GM10248 (cell line): ENCODE measurements around the gene MAD2L1BP.

ENCODE experiments used
- CTCF ChIA-PET: fragments of 300-600 bp; sonication (Branson Sonifier 250); formaldehyde crosslinking; extraction: SDS; loops from one replicate; lab custom pipeline; 2021; ENCODE audit warnings: antibody characterized with exemption; lab: Yijun Ruan, JAX
- POLR2A ChIA-PET: fragments of 350-650 bp; sonication (Branson Sonifier 250); formaldehyde crosslinking; extraction: SDS; loops from one replicate; lab custom pipeline; 2020; ENCODE audit warnings: antibody characterized with exemption; lab: Yijun Ruan, JAX
- DNase-seq: peaks from one replicate; pipeline ENCODE4 v3.0.0; 2012; ENCODE audit errors: extremely low spot score
- CTCF ChIP-seq: IDR thresholded peaks from 2 replicates; pipeline ENCODE4 v1.5.1; 2012; ENCODE audit warnings: mild to moderate bottlenecking, low read depth; ENCODE audit errors: extremely low read depth, missing control alignments, control extremely low read depth

The MAD2L1BP gene

GRCh38 chr6:43623880-43624785 lies 11.5 kb upstream of the MAD2L1BP start:
- POLR2A ChIA-PET: no interaction called here
- TF ChIP-seq CTCF: no peak
- no peak for DNase-seq
- CTCF ChIA-PET: interaction anchor here (2.4 to 2.9 kb wide), 2 partner anchors 10 to 16 kb away, joined by 6 to 10 read pairs; no protein-coding TSS in a partner anchor

- no peak for DNase-seq
- ChIA-PET POLR2A (no interaction called here), CTCF (interaction anchor here (2.4 to 2.9 kb wide), 2 partner anchors 11 to 16 kb away, joined by 6 to 10 read pairs; no protein-coding TSS in a partner anchor)
- TF ChIP-seq CTCF: no peak
Measured at GRCh38 chr6:43624786-43625288, 10.8 kb upstream of the MAD2L1BP start.

GRCh38 chr6:43625393-43625992 lies 10.1 kb upstream of the MAD2L1BP start:
- TF ChIP-seq CTCF: no peak
- POLR2A ChIA-PET: no interaction called here
- DNase-seq: no peak
- CTCF ChIA-PET: interaction anchor here (1.0 to 2.9 kb wide), 3 partner anchors 11 to 17 kb away, joined by 4 to 10 read pairs (median 6); no protein-coding TSS in a partner anchor

- ChIA-PET CTCF (interaction anchor here (1.0 to 1.4 kb wide), 2 partner anchors 9 to 19 kb away, joined by 3 to 4 read pairs; no protein-coding TSS in a partner anchor), POLR2A (interaction anchor here (1.3 kb wide), 1 partner anchor 9 kb away, joined by 3 read pairs; no protein-coding TSS in a partner anchor)
- no peak for DNase-seq
- TF ChIP-seq CTCF: no peak
Measured at GRCh38 chr6:43627008-43627825, 8.4 kb upstream of the MAD2L1BP start.

GRCh38 chr6:43628393-43629103 lies 7.1 kb upstream of the MAD2L1BP start:
- TF ChIP-seq CTCF: no peak
- peak; percentile 66 for DNase-seq
- ChIA-PET CTCF (interaction anchor here (1.2 to 2.9 kb wide), 6 partner anchors 13 to 503 kb away, joined by 3 to 18 read pairs (median 6); no protein-coding TSS in a partner anchor), POLR2A (interaction anchor here (1.1 to 1.2 kb wide), 2 partner anchors 18 to 618 kb away, joined by 3 read pairs; partner anchors contain the start of gene HSP90AB1)
